ENCODE results near the gene IZUMO4. TPM values are rescaled to one million over a fixed set of nuclear protein-coding genes. Genes with fewer than 3 reads are reported as not detected.

IZUMO4 gene
- total and polyA plus RNA-seq, 7 experiments from 2014 or later: 0.73 to 26.8 (median 15.4) TPM

DNA sequence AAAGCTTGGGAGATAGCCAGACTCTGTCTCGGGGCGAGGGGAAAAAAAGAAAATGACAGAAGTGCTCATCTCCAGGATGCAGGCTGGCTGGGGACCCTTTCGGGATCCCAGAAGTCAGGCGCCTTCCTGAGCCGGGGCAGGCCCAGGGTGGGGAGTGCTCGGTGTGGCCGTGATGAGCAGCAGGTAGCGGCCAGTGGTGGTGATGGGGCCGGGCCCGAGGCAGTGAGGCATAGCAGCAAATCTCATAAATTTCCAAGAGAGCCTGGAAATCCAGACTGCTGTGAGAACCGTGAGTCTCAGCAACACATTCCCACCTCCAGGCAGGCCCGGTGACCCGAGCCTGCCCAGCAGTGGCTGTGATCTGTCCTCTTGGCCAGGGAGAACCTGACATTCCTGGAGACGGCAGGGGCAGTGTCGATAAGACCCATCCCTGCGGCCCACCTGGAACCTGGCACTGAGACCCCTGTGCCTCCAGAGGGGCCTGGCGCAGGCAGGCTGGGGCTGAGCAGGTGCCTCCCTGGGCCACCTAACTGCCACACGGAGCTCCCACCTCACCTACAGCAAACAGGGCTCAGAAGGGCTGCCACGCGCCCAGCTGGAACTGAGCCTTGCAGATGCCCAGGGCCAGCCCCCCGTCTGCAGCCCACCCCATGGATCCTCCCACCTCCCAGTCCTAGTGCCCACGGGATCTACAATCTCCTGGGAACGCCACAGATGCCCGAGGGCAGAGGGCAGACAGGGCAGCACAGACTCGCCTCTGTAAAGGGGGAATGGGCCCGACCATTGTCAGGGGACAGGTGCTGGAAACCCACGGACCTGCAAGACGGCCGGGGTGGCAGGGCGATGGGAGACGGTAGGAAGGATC, 23.4 kb downstream of the IZUMO4 start:
- no peaks in the 10 kb centered on the region for H3K27me3 Mint-ChIP-seq
- Histone ChIP-seq H3K9me3 (ENCODE audit: control insufficient read depth in 2 of 3, low read length in 3 of 3) (no peaks in the 10 kb centered on the region), H3K27ac (ENCODE audit: low read depth, low read length) (no peak overlapping the region), H3K4me1 (ENCODE audit: control insufficient read depth in 2 of 2, insufficient read depth in 2 of 2, low read length in 2 of 2) (no peaks in the 10 kb centered on the region), H3K36me3 (ENCODE audit: control insufficient read depth in 2 of 3, insufficient read depth in 3 of 3, low read length in 3 of 3) (peaks cover 0 to 90% (median 17%) of the 10 kb centered on the region in 3 experiments), H3K27me3 (ENCODE audit: control insufficient read depth in 2 of 2, insufficient read depth in 2 of 2, low read length in 2 of 2) (no peaks in the 10 kb centered on the region), H3K4me3 (ENCODE audit: low read length) (no peak overlapping the region)
- POLR2A ChIA-PET: no interaction called here
- ATAC-seq: no peak
- no peaks in the 10 kb centered on the region for H3K9me3 Mint-ChIP-seq
- no peak overlapping the region for H3K27ac Mint-ChIP-seq
- peak overlapping the region in 1 of 10 donors; percentile 16 for H3K4me3 Mint-ChIP-seq
- peaks cover 0 to 2% (median 0%) of the 10 kb centered on the region in 7 donors for H3K4me1 Mint-ChIP-seq
- peaks cover 3 to 30% (median 6%) of the 10 kb centered on the region in 5 donors for H3K36me3 Mint-ChIP-seq
- intact Hi-C loops (cut with micrococcal nuclease): no loop called here
- no peak for DNase-seq
- CTCF ChIA-PET: interaction anchor here (0.6 kb wide), 1 partner anchor 57 kb away, joined by 3 read pairs; no protein-coding TSS in a partner anchor

DNA sequence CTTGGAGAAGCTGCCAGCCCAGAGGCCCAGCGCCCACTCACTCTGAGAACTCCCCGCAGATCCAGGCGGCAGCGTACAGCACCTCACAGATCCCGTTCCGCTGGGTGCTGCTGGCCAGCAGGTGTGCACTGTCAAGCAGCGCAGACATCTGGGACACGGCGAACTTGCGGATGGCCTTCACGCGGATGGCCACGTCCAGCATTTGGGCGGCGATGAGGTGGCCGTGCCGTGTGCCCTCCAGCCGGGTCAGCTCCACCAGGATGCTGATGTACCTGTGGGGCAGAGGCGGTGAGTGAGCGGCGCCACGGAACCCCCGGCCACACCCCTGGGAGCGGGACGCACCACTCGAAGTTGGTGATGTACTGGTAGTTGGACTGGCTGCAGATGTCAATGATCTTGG, 24.1 kb downstream of the IZUMO4 start:
- no peaks in the 10 kb centered on the region for H3K9me3 Mint-ChIP-seq
- POLR2A ChIA-PET: no interaction called here

DNA sequence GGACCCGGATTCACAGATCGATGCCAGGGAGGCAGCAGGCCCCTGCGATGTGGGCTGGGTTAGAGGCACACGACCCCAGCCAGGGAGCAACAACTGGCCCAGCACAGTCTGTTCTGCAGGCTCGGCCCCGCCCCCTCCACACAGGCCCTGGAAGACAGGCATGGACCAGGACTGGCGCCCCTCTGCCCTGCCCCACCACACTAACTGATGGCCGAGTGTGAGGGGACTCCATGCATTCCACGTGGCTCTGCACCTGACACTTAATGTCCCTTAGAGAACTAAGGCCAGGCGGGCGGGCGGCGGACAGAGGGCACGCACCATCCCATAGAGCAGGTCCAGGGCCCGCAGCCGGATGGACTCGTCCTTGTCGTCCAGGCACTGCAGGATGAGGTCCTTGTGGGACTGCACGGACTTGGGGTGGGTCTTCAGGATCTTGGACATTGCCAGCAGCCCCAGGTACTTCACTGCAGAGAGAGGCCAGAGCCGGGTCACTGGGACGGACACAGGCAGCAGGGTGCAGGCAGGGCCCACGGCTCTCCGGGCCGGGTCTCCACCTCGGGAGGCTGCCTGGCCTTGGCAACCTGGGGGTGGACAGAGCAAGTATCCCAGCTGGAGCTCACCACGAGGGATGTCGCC, 24.8 kb downstream of the IZUMO4 start:
- Mint-ChIP-seq H3K27ac (no peak overlapping the region), H3K27me3 (no peaks in the 10 kb centered on the region), H3K9me3 (no peaks in the 10 kb centered on the region), H3K4me3 (no peak overlapping the region), H3K4me1 (peaks cover 0 to 2% (median 0%) of the 10 kb centered on the region in 7 donors), H3K36me3 (peaks cover 3 to 26% (median 4%) of the 10 kb centered on the region in 5 donors)
- H3K9me3 ChIP-seq (ENCODE audit: control insufficient read depth in 2 of 3, low read length in 3 of 3): no peaks in the 10 kb centered on the region
- CTCF ChIA-PET: no interaction called here
- intact Hi-C loops (cut with micrococcal nuclease): no loop called here
- no peak overlapping the region for H3K4me3 ChIP-seq (ENCODE audit: low read length)
- H3K27me3 ChIP-seq (ENCODE audit: control insufficient read depth in 2 of 2, insufficient read depth in 2 of 2, low read length in 2 of 2): no peaks in the 10 kb centered on the region
- no peak for ATAC-seq
- no peak for DNase-seq
- peaks cover 0 to 82% (median 11%) of the 10 kb centered on the region in 3 experiments for H3K36me3 ChIP-seq (ENCODE audit: control insufficient read depth in 2 of 3, insufficient read depth in 3 of 3, low read length in 3 of 3)
- H3K27ac ChIP-seq (ENCODE audit: low read depth, low read length): no peak overlapping the region
- POLR2A ChIA-PET: no interaction called here
- no peaks in the 10 kb centered on the region for H3K4me1 ChIP-seq (ENCODE audit: control insufficient read depth in 2 of 2, insufficient read depth in 2 of 2, low read length in 2 of 2)

More for the DNA sequence above, 24.1 kb downstream of the IZUMO4 start:
- H3K4me1 Mint-ChIP-seq: peaks cover 0 to 2% (median 0%) of the 10 kb centered on the region in 7 donors
- intact Hi-C loops (cut with micrococcal nuclease): no loop called here
- Histone ChIP-seq H3K4me3 (ENCODE audit: low read length) (no peak overlapping the region), H3K4me1 (ENCODE audit: control insufficient read depth in 2 of 2, insufficient read depth in 2 of 2, low read length in 2 of 2) (no peaks in the 10 kb centered on the region), H3K27ac (ENCODE audit: low read depth, low read length) (no peak overlapping the region), H3K9me3 (ENCODE audit: control insufficient read depth in 2 of 3, low read length in 3 of 3) (no peaks in the 10 kb centered on the region), H3K27me3 (ENCODE audit: control insufficient read depth in 2 of 2, insufficient read depth in 2 of 2, low read length in 2 of 2) (no peaks in the 10 kb centered on the region), H3K36me3 (ENCODE audit: control insufficient read depth in 2 of 3, insufficient read depth in 3 of 3, low read length in 3 of 3) (peaks cover 0 to 83% (median 11%) of the 10 kb centered on the region in 3 experiments)
- ATAC-seq (no peak), DNase-seq (no peak)
- H3K4me3 Mint-ChIP-seq: no peak overlapping the region
- no peak overlapping the region for H3K27ac Mint-ChIP-seq
- CTCF ChIA-PET: no interaction called here
- peaks cover 3 to 26% (median 4%) of the 10 kb centered on the region in 5 donors for H3K36me3 Mint-ChIP-seq
- no peaks in the 10 kb centered on the region for H3K27me3 Mint-ChIP-seq

DNA sequence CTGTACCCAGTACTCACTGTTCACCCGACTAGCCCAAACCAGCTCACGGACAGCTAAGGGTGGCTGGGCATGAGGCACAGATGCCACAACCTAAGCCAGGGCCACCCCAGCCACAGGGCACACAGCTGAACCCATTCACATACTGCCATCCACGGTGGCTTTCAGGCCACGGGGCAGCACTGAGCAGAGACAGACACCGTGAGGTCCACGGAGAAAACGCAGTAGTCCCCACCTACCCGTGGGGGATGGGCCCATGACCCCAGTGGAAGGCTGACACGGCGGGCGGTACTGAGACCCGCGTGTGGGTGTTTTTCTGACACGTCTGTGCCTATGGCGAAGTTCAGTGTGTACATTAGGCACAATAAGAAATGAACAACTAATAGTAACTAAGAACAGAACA, 25.5 kb downstream of the IZUMO4 start:
- H3K9me3 Mint-ChIP-seq: no peaks in the 10 kb centered on the region
- DNase-seq (no peak), ATAC-seq (no peak)
- no peak overlapping the region for H3K27ac Mint-ChIP-seq
- H3K36me3 Mint-ChIP-seq: peaks cover 3 to 26% (median 4%) of the 10 kb centered on the region in 5 donors
- Histone ChIP-seq H3K27me3 (ENCODE audit: control insufficient read depth in 2 of 2, insufficient read depth in 2 of 2, low read length in 2 of 2) (no peaks in the 10 kb centered on the region), H3K27ac (ENCODE audit: low read depth, low read length) (no peak overlapping the region), H3K4me3 (ENCODE audit: low read length) (no peak overlapping the region), H3K36me3 (ENCODE audit: control insufficient read depth in 2 of 3, insufficient read depth in 3 of 3, low read length in 3 of 3) (peaks cover 0 to 82% (median 11%) of the 10 kb centered on the region in 3 experiments), H3K9me3 (ENCODE audit: control insufficient read depth in 2 of 3, low read length in 3 of 3) (no peaks in the 10 kb centered on the region), H3K4me1 (ENCODE audit: control insufficient read depth in 2 of 2, insufficient read depth in 2 of 2, low read length in 2 of 2) (no peaks in the 10 kb centered on the region)
- H3K4me3 Mint-ChIP-seq: no peak overlapping the region
- CTCF ChIA-PET: no interaction called here
- no peaks in the 10 kb centered on the region for H3K27me3 Mint-ChIP-seq
- peaks cover 0 to 2% (median 0%) of the 10 kb centered on the region in 7 donors for H3K4me1 Mint-ChIP-seq
- POLR2A ChIA-PET: no interaction called here
- intact Hi-C loops (cut with micrococcal nuclease): no loop called here

DNA sequence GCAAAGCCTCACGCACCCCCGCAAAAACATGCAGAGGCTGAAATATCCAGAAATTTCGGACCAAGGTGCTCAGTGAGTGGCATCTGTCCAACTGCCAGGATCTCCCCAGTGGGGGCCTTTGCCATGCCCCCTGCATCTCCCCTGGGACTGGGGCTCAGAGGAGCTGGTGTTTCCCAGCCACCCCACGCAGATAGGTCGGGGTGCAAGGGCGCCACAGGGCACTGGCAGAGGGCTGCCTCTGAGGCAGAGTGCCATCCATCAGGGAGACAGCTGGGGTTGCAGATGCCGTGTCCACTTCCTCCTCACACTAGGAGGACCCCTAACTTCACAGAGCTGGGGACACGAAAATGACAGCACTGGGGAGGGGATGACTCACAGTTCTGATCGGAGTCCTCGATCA, 26.3 kb downstream of the IZUMO4 start:
- no peak overlapping the region for H3K27ac ChIP-seq (ENCODE audit: low read depth, low read length)
- H3K27me3 ChIP-seq (ENCODE audit: control insufficient read depth in 2 of 2, insufficient read depth in 2 of 2, low read length in 2 of 2): no peaks in the 10 kb centered on the region
- H3K9me3 ChIP-seq (ENCODE audit: control insufficient read depth in 2 of 3, low read length in 3 of 3): no peaks in the 10 kb centered on the region
- H3K27ac Mint-ChIP-seq: no peak overlapping the region
- H3K9me3 Mint-ChIP-seq: no peaks in the 10 kb centered on the region
- ATAC-seq (no peak), DNase-seq (no peak)
- intact Hi-C loops (cut with micrococcal nuclease): no loop called here
- no peak overlapping the region for H3K4me3 Mint-ChIP-seq
- H3K27me3 Mint-ChIP-seq: no peaks in the 10 kb centered on the region
- peaks cover 3 to 28% (median 4%) of the 10 kb centered on the region in 5 donors for H3K36me3 Mint-ChIP-seq
- H3K4me1 Mint-ChIP-seq: peaks cover 0 to 2% (median 0%) of the 10 kb centered on the region in 7 donors
- H3K4me1 ChIP-seq (ENCODE audit: control insufficient read depth in 2 of 2, insufficient read depth in 2 of 2, low read length in 2 of 2): no peaks in the 10 kb centered on the region
- CTCF ChIA-PET: no interaction called here
- no peak overlapping the region for H3K4me3 ChIP-seq (ENCODE audit: low read length)
- peaks cover 0 to 82% (median 12%) of the 10 kb centered on the region in 3 experiments for H3K36me3 ChIP-seq (ENCODE audit: control insufficient read depth in 2 of 3, insufficient read depth in 3 of 3, low read length in 3 of 3)
- POLR2A ChIA-PET: no interaction called here

DNA sequence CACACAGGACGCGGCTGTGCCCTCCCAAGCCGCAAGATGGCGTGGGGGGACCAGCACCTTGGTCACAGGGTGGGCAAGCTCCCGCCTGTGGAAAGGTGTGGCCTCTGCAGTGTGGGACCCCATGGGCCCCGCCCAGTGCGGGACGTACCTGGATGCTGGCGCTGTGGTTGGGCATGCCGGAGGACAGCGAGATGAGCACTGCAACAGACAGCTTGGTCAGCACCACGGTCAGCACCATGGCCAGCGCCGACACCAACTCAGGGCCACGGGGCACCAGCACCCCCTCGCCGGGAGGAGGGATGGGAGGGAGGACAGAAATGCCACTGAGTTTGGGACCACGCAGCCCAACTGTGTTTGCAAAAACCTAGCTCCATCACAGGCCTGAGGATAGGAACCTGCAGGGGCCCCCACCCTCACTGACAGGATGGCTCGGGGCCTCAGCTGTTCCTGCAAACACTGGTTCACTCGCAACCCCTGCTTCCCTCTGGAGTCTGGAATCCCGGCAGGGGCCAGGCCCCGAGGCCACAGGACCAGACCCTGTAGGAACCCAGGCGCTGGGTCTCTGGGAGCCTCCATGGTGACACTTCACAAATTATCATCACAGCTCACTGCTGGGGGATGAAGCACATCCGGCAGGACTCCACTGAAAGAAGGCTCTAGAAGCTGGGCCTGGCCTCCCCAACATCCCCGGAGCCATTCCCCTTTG, 27.1 kb downstream of the IZUMO4 start:
- H3K27me3 ChIP-seq (ENCODE audit: control insufficient read depth in 2 of 2, insufficient read depth in 2 of 2, low read length in 2 of 2): no peaks in the 10 kb centered on the region
- peaks cover 0 to 2% (median 0%) of the 10 kb centered on the region in 7 donors for H3K4me1 Mint-ChIP-seq
- CTCF ChIA-PET: no interaction called here
- H3K4me3 Mint-ChIP-seq: no peak overlapping the region
- H3K27me3 Mint-ChIP-seq: no peaks in the 10 kb centered on the region
- no peak overlapping the region for H3K27ac ChIP-seq (ENCODE audit: low read depth, low read length)
- ATAC-seq: no peak
- peaks cover 0 to 76% (median 10%) of the 10 kb centered on the region in 3 experiments for H3K36me3 ChIP-seq (ENCODE audit: control insufficient read depth in 2 of 3, insufficient read depth in 3 of 3, low read length in 3 of 3)
- intact Hi-C loops (cut with micrococcal nuclease): no loop called here
- DNase-seq: no peak
- H3K4me1 ChIP-seq (ENCODE audit: control insufficient read depth in 2 of 2, insufficient read depth in 2 of 2, low read length in 2 of 2): no peaks in the 10 kb centered on the region
- H3K9me3 Mint-ChIP-seq: no peaks in the 10 kb centered on the region
- no peaks in the 10 kb centered on the region for H3K9me3 ChIP-seq (ENCODE audit: control insufficient read depth in 2 of 3, low read length in 3 of 3)
- POLR2A ChIA-PET: no interaction called here
- H3K27ac Mint-ChIP-seq: no peak overlapping the region
- no peak overlapping the region for H3K4me3 ChIP-seq (ENCODE audit: low read length)
- peaks cover under 1 to 21% (median 3%) of the 10 kb centered on the region in 5 donors for H3K36me3 Mint-ChIP-seq

All from naive thymus-derived CD4-positive, alpha-beta T cell (primary cell).